A549 (cell line): ENCODE results near the gene GNAS-AS1. TPM values are rescaled to one million over a fixed set of nuclear protein-coding genes. Genes with fewer than 3 reads are reported as not detected.

ENCODE experiments used
- ATAC-seq, 2 experiments: fragments of 200-7000 bp in 1 of 2; fragments of >200 bp in 1 of 2; cut with Nextera tagmentation in 1 of 2; cut with Tn5 transposase in 1 of 2; 3 replicates each; pipeline versions ENCODE4 v1.8.0 to v1.9.1; 2018 to 2020; ENCODE audit warnings: mild to moderate bottlenecking in 1 of 2, moderate library complexity in 1 of 2
- CTCF ChIA-PET: fragments of 300-600 bp; sonication (Branson Sonifier 250); formaldehyde crosslinking; extraction: SDS; loops from one replicate; lab custom pipeline; 2021; ENCODE audit warnings: antibody characterized with exemption, inconsistent platforms; lab: Yijun Ruan, JAX
- POLR2A ChIA-PET: fragments of 350-600 bp; formaldehyde crosslinking; extraction: SDS; loops from one replicate; lab custom pipeline; 2021; ENCODE audit warnings: antibody characterized with exemption, inconsistent platforms; lab: Yijun Ruan, JAX
- DNase-seq, 2 experiments: peaks; one replicate each; pipeline versions ENCODE4 v3.0.0 to v3.0.0-alpha.2; 2011 to 2016; ENCODE audit warnings: low read depth in 1 of 2, low spot score in 1 of 2
- FAIRE-seq: peaks from 2 replicates; lab custom pipeline; 2011; peaks lifted over from hg19 to GRCh38; lab: Jason Lieb, UNC
- H3K27ac ChIP-seq, 2 experiments: fragments of >200 bp; sonication (Bioruptor Twin); formaldehyde crosslinking; 3 replicates each; pipeline ENCODE4 v1.5.1; 2016 to 2017
- H3K4me1 ChIP-seq: fragments of >200 bp; sonication (Bioruptor Twin); formaldehyde crosslinking; 3 replicates; pipeline ENCODE4 v1.6.1; 2016
- H3K4me2 ChIP-seq: fragments of >200 bp; sonication (Bioruptor Twin); formaldehyde crosslinking; 3 replicates; pipeline ENCODE4 v1.6.1; 2016
- H3K4me3 ChIP-seq: fragments of >200 bp; sonication (Bioruptor Twin); formaldehyde crosslinking; 3 replicates; pipeline ENCODE4 v1.5.1; 2016
- H3K9me3 ChIP-seq: fragments of >200 bp; sonication (Bioruptor Twin); formaldehyde crosslinking; 3 replicates; pipeline ENCODE4 v1.6.1; 2016
- CTCF ChIP-seq: fragments of >200 bp; sonication (Bioruptor Twin); formaldehyde crosslinking; IDR thresholded peaks from 3 replicates; pipeline ENCODE4 v1.5.1; 2016
- E2F6 ChIP-seq: IDR thresholded peaks from 2 replicates; pipeline ENCODE4 v1.6.1; 2012; ENCODE audit warnings: low read depth, borderline replicate concordance
- EP300 ChIP-seq, 2 experiments: fragments of >200 bp; sonication (Bioruptor Twin); formaldehyde crosslinking; IDR thresholded peaks; 2 replicates in 1 of 2; 3 replicates in 1 of 2; pipeline ENCODE4 v1.6.1; 2016 to 2017
- ESRRA ChIP-seq: fragments of 150-350 bp; IDR thresholded peaks from 2 replicates; pipeline ENCODE4 v1.6.1; 2014; ENCODE audit warnings: mild to moderate bottlenecking, low read length, borderline replicate concordance
- FOSB ChIP-seq: fragments of 250-450 bp; sonication (Bioruptor Pico); IDR thresholded peaks from 2 replicates; pipeline ENCODE4 v1.5.0; 2020; ENCODE audit warnings: mild to moderate bottlenecking, moderate library complexity
- HMGXB4 ChIP-seq: fragments of 250-450 bp; sonication (Bioruptor Pico); IDR thresholded peaks from 2 replicates; pipeline ENCODE4 v1.5.0; 2021; ENCODE audit warnings: mild to moderate bottlenecking, moderate library complexity, borderline replicate concordance
- HOXB13 ChIP-seq: fragments of 250-450 bp; sonication (Bioruptor Pico); IDR thresholded peaks from 2 replicates; pipeline ENCODE4 v1.5.0; 2020; ENCODE audit warnings: low read depth, mild to moderate bottlenecking, moderate library complexity
- HOXB5 ChIP-seq: fragments of 250-450 bp; sonication (Bioruptor Pico); IDR thresholded peaks from 2 replicates; pipeline ENCODE4 v1.5.0; 2020; ENCODE audit warnings: mild to moderate bottlenecking, moderate library complexity
- MAFK ChIP-seq: fragments of 450-650 bp; IDR thresholded peaks from 2 replicates; pipeline ENCODE4 v1.6.1; 2014; ENCODE audit not compliant: partially characterized antibody
- NR3C1 ChIP-seq: fragments of >200 bp; sonication (Bioruptor Twin); formaldehyde crosslinking; IDR thresholded peaks from 3 replicates; pipeline ENCODE4 v1.6.1; 2017
- PHF8 ChIP-seq: fragments of 200-600 bp; sonication (generic); IDR thresholded peaks from 2 replicates; pipeline ENCODE4 v1.6.1; 2016; ENCODE audit warnings: low read depth, mild to moderate bottlenecking, antibody characterized with exemption, moderate library complexity, borderline replicate concordance
- POLR2A ChIP-seq: IDR thresholded peaks from 2 replicates; pipeline ENCODE4 v1.6.1; 2012; ENCODE audit warnings: mild to moderate bottlenecking, low read length
- RAD21 ChIP-seq, 2 experiments: fragments of >200 bp in 1 of 2; sonication (Bioruptor Twin) in 1 of 2; formaldehyde crosslinking in 1 of 2; IDR thresholded peaks in 1 of 2; conservative IDR thresholded peaks in 1 of 2; 2 replicates in 1 of 2; 3 replicates in 1 of 2; pipeline ENCODE4 v1.6.1; 2012 to 2018; ENCODE audit warnings: inconsistent platforms in 1 of 2
- RNF2 ChIP-seq: fragments of 200-600 bp; sonication (generic); IDR thresholded peaks from 2 replicates; pipeline ENCODE4 v1.6.1; 2016; ENCODE audit warnings: low read depth, mild to moderate bottlenecking, antibody characterized with exemption, moderate library complexity, borderline replicate concordance
- WGBS: methylation state at CpG from one replicate; pipeline ENCODE4 v1.1.6; 2017; ENCODE audit errors: missing lambda C conversion rate; 5-methylcytosine and 5-hydroxymethylcytosine counted together
- polyA plus RNA-seq, 4 experiments: library from polyadenylated mRNA; depleted of rRNA in 3 of 4; stranded (reverse); fragments of >200 nt; fragmentation: RNase III in 1 of 4; extraction: RNeasy Plus Mini Kit Qiagen cat#74134 plus additional on column Dnase treatment in 1 of 4; gene quantifications; 2 replicates in 3 of 4; 3 replicates in 1 of 4; pipeline ENCODE4 v1.2.3, GENCODE V29; 2011 to 2017

Gene GNAS-AS1
- polyA plus RNA-seq, 2 of the 4 experiments (the other 2 are of a cell fraction), result not detected

GRCh38 chr20:58893355-58894120 is 42.8 kb upstream of the GNAS-AS1 start:
- peaks cover 37% of the 10 kb centered on the region for H3K4me1 ChIP-seq
- CTCF ChIA-PET, result no interaction called here
- ATAC-seq (no peak), FAIRE-seq (no peak), DNase-seq (no peak)
- TF ChIP-seq RNF2, result no peak
- peak; percentile 5 for TF ChIP-seq MAFK
- H3K4me2 ChIP-seq, result peak overlapping the region; percentile 77
- H3K27ac ChIP-seq, result peak overlapping the region; percentile 13 to 99; a peak in 4 of 6 replicates
- H3K9me3 ChIP-seq, result no peaks in the 10 kb centered on the region
- POLR2A ChIA-PET, result no interaction called here
- 76% methylated on average over 5 of the region's 5 CpGs for WGBS
- peak overlapping the region; percentile 99 for H3K4me3 ChIP-seq

GRCh38 chr20:58892932-58893224 is 42.2 kb upstream of the GNAS-AS1 start:
- ChIA-PET POLR2A (interaction anchor here (0.7 kb wide), 1 partner anchor 245 kb away, joined by 5 read pairs; no protein-coding TSS in a partner anchor), CTCF (no interaction called here)
- Histone ChIP-seq H3K9me3 (no peaks in the 10 kb centered on the region), H3K4me3 (peak overlapping the region; percentile 99), H3K4me2 (peak overlapping the region; percentile 77), H3K4me1 (peaks cover 37% of the 10 kb centered on the region), H3K27ac (peak overlapping the region; percentile 93 to 99)
- DNase-seq (peak; percentile 19 to 39), ATAC-seq (no peak), FAIRE-seq (no peak)
- 0% methylated on average over 1 of the region's 1 CpG for WGBS
- TF ChIP-seq FOSB (CRISPR knock-in tag) (no peak), NR3C1 (no peak), RAD21 (conservative IDR thresholded peaks at IDR 0.05 in 1 of 2, IDR thresholded peaks at IDR 0.05 in 1 of 2) (no peak), EP300 (IDR thresholded peaks at IDR 0.05) (no peak), HOXB13 (CRISPR knock-in tag) (no peak), POLR2A (no peak)

- Histone ChIP-seq H3K4me1 (peaks cover 37% of the 10 kb centered on the region), H3K27ac (peak overlapping the region; percentile 93 to 99), H3K4me2 (peak overlapping the region; percentile 77), H3K4me3 (peak overlapping the region; percentile 99), H3K9me3 (no peaks in the 10 kb centered on the region)
- peak; percentile 76 to 80 for DNase-seq
- ATAC-seq, result peak; percentile 60 to 77
- WGBS, result 3% methylated on average over 28 of the region's 49 CpGs
- POLR2A ChIA-PET, result interaction anchor here (0.7 to 1.4 kb wide), 2 partner anchors 140 to 246 kb away, joined by 5 to 9 read pairs; partner anchors contain the start of gene ATP5F1E
- no peak for FAIRE-seq
- TF ChIP-seq HMGXB4 (CRISPR knock-in tag) (no peak), POLR2A (0 out of 2 replicates have a peak, but pooled peaks have one; percentile 16), CTCF (no peak), ESRRA (no peak), NR3C1 (no peak), PHF8 (0 out of 2 replicates have a peak, but pooled peaks have one; percentile 23), RNF2 (no peak), FOSB (CRISPR knock-in tag) (no peak), E2F6 (0 out of 2 replicates have a peak, but pooled peaks have one; percentile 12), RAD21 (conservative IDR thresholded peaks at IDR 0.05 in 1 of 2, IDR thresholded peaks at IDR 0.05 in 1 of 2) (0 out of 5 replicates have a peak, but pooled peaks of 1 of the 2 experiments have one; percentile 11), HOXB5 (CRISPR knock-in tag) (no peak)
- CTCF ChIA-PET, result no interaction called here
Measured at GRCh38 chr20:58892141-58892931, 41.6 kb upstream of the GNAS-AS1 start.
